HEK293 (cell line): ENCODE data around the gene DHX8.

ENCODE experiments used
- CTCF ChIA-PET: fragments of 350-600 bp; formaldehyde crosslinking; extraction: SDS; loops from one replicate; lab custom pipeline; 2021; ENCODE audit warnings: antibody characterized with exemption; lab: Yijun Ruan, JAX
- POLR2A ChIA-PET: fragments of 300-600 bp; formaldehyde crosslinking; extraction: SDS; loops from one replicate; lab custom pipeline; 2020; ENCODE audit warnings: antibody characterized with exemption, inconsistent platforms; lab: Yijun Ruan, JAX
- H3K27ac ChIP-seq: fragments of 200-500 bp; sonication (Bioruptor generic); 2 replicates; pipeline ENCODE4 v1.5.1; 2014; ENCODE audit warnings: low read depth, low read length, control low read depth, inconsistent platforms; ENCODE audit errors: extremely low read depth
- H3K36me3 ChIP-seq, 2 experiments: fragments of 200-500 bp in 1 of 2; sonication (Bioruptor generic) in 1 of 2; 1 replicate in 1 of 2; 2 replicates in 1 of 2; pipeline ENCODE4 v1.5.1; 2014 to 2017; ENCODE audit warnings: inconsistent platforms in 2 of 2, low read length in 2 of 2; ENCODE audit not compliant: control insufficient read depth in 2 of 2, insufficient read depth in 1 of 2
- H3K4me1 ChIP-seq: fragments of 200-500 bp; sonication (Bioruptor generic); 2 replicates; pipeline ENCODE4 v1.5.1; 2014; ENCODE audit warnings: mild to moderate bottlenecking, low read length, inconsistent platforms; ENCODE audit not compliant: control insufficient read depth, insufficient read depth
- H3K4me3 ChIP-seq: 2 replicates; pipeline ENCODE4 v1.5.1; 2011; ENCODE audit warnings: low read depth, mild to moderate bottlenecking, control low read depth, low read length, moderate library complexity
- H3K9me3 ChIP-seq: fragments of 200-500 bp; sonication (Bioruptor generic); 2 replicates; pipeline ENCODE4 v1.5.1; 2014; ENCODE audit warnings: low read depth, low read length, inconsistent platforms; ENCODE audit not compliant: control insufficient read depth, insufficient read depth
- MYNN ChIP-seq: fragments of 450-650 bp; formaldehyde crosslinking; IDR thresholded peaks from 2 replicates; pipeline ENCODE4 v1.5.1; 2016; ENCODE audit warnings: missing biosample characterization, missing genetic modification characterization, borderline replicate concordance
- PRDM10 ChIP-seq: fragments of 450-650 bp; formaldehyde crosslinking; IDR thresholded peaks from 2 replicates; pipeline ENCODE4 v1.5.1; 2016; ENCODE audit warnings: missing biosample characterization, missing genetic modification characterization
- REPIN1 ChIP-seq: fragments of 450-650 bp; formaldehyde crosslinking; IDR thresholded peaks from 2 replicates; pipeline ENCODE4 v1.5.1; 2017; ENCODE audit warnings: missing biosample characterization, missing genetic modification characterization, low read depth
- SCRT1 ChIP-seq: fragments of 450-650 bp; formaldehyde crosslinking; IDR thresholded peaks from 2 replicates; pipeline ENCODE4 v1.5.1; 2016; ENCODE audit warnings: missing biosample characterization, missing genetic modification characterization, borderline replicate concordance
- SP3 ChIP-seq: fragments of 450-650 bp; formaldehyde crosslinking; IDR thresholded peaks from 2 replicates; pipeline ENCODE4 v1.5.1; 2016; ENCODE audit warnings: missing biosample characterization, missing genetic modification characterization
- SP7 ChIP-seq: fragments of 450-650 bp; formaldehyde crosslinking; IDR thresholded peaks from 2 replicates; pipeline ENCODE4 v1.5.1; 2016; ENCODE audit warnings: missing biosample characterization, missing genetic modification characterization
- YY1 ChIP-seq: fragments of 450-650 bp; formaldehyde crosslinking; IDR thresholded peaks from 2 replicates; pipeline ENCODE4 v1.5.1; 2018; ENCODE audit warnings: missing biosample characterization, missing genetic modification characterization
- ZBTB1 ChIP-seq: fragments of 450-650 bp; formaldehyde crosslinking; IDR thresholded peaks from 2 replicates; pipeline ENCODE4 v1.5.1; 2016; ENCODE audit warnings: missing biosample characterization, missing genetic modification characterization
- ZBTB21 ChIP-seq: fragments of 450-650 bp; formaldehyde crosslinking; IDR thresholded peaks from 2 replicates; pipeline ENCODE4 v1.5.1; 2017; ENCODE audit warnings: missing biosample characterization, missing genetic modification characterization
- ZBTB48 ChIP-seq: fragments of 450-650 bp; formaldehyde crosslinking; IDR thresholded peaks from 2 replicates; pipeline ENCODE4 v1.5.1; 2016; ENCODE audit warnings: missing biosample characterization, missing genetic modification characterization
- ZFP37 ChIP-seq: fragments of 450-650 bp; formaldehyde crosslinking; IDR thresholded peaks from 2 replicates; pipeline ENCODE4 v1.5.1; 2016; ENCODE audit warnings: missing biosample characterization, missing genetic modification characterization
- ZIC2 ChIP-seq: fragments of 450-650 bp; formaldehyde crosslinking; IDR thresholded peaks from 2 replicates; pipeline ENCODE4 v1.5.1; 2016; ENCODE audit warnings: missing biosample characterization, missing genetic modification characterization
- ZNF174 ChIP-seq: fragments of 450-650 bp; formaldehyde crosslinking; IDR thresholded peaks from 2 replicates; pipeline ENCODE4 v1.5.0; 2017; ENCODE audit warnings: missing biosample characterization, mild to moderate bottlenecking, missing genetic modification characterization
- ZNF18 ChIP-seq: fragments of 450-650 bp; formaldehyde crosslinking; IDR thresholded peaks from 2 replicates; pipeline ENCODE4 v1.5.1; 2016; ENCODE audit warnings: missing biosample characterization, missing genetic modification characterization
- ZNF221 ChIP-seq: fragments of 450-650 bp; formaldehyde crosslinking; IDR thresholded peaks from 2 replicates; pipeline ENCODE4 v1.5.1; 2017; ENCODE audit warnings: missing biosample characterization, missing genetic modification characterization, borderline replicate concordance
- ZNF350 ChIP-seq: fragments of 450-650 bp; formaldehyde crosslinking; IDR thresholded peaks from 2 replicates; pipeline ENCODE4 v1.5.0; 2017; ENCODE audit warnings: missing biosample characterization, mild to moderate bottlenecking, missing genetic modification characterization
- ZNF354C ChIP-seq: fragments of 450-650 bp; formaldehyde crosslinking; IDR thresholded peaks from 2 replicates; pipeline ENCODE4 v1.5.1; 2016; ENCODE audit warnings: missing biosample characterization, missing genetic modification characterization, low read depth, borderline replicate concordance
- ZNF423 ChIP-seq: fragments of 450-650 bp; formaldehyde crosslinking; IDR thresholded peaks from 2 replicates; pipeline ENCODE4 v1.5.1; 2016; ENCODE audit warnings: missing biosample characterization, missing genetic modification characterization
- ZNF426 ChIP-seq: fragments of 450-650 bp; formaldehyde crosslinking; IDR thresholded peaks from 2 replicates; pipeline ENCODE4 v1.5.1; 2017; ENCODE audit warnings: missing biosample characterization, missing genetic modification characterization, mild to moderate bottlenecking, inconsistent platforms, moderate library complexity
- ZNF510 ChIP-seq: fragments of 450-650 bp; formaldehyde crosslinking; IDR thresholded peaks from 2 replicates; pipeline ENCODE4 v1.5.1; 2018; ENCODE audit warnings: mild to moderate bottlenecking, missing genetic modification characterization, missing biosample characterization; ENCODE audit not compliant: insufficient replicate concordance
- ZNF530 ChIP-seq: fragments of 450-650 bp; formaldehyde crosslinking; IDR thresholded peaks from 2 replicates; pipeline ENCODE4 v1.5.1; 2016; ENCODE audit warnings: low read depth, missing biosample characterization, missing genetic modification characterization
- ZNF544 ChIP-seq: fragments of 450-650 bp; formaldehyde crosslinking; IDR thresholded peaks from 2 replicates; pipeline ENCODE4 v1.5.0; 2017; ENCODE audit warnings: missing biosample characterization, missing genetic modification characterization
- ZNF555 ChIP-seq: fragments of 450-650 bp; formaldehyde crosslinking; conservative IDR thresholded peaks from 2 replicates; pipeline ENCODE4 v1.5.1; 2017; ENCODE audit warnings: missing biosample characterization, mild to moderate bottlenecking, missing genetic modification characterization, inconsistent platforms
- ZNF561 ChIP-seq: fragments of 450-650 bp; IDR thresholded peaks from 2 replicates; pipeline ENCODE4 v1.5.1; 2018; ENCODE audit warnings: missing biosample characterization, missing genetic modification characterization, borderline replicate concordance
- ZNF571 ChIP-seq: fragments of 450-650 bp; formaldehyde crosslinking; IDR thresholded peaks from 2 replicates; pipeline ENCODE4 v1.5.0; 2017; ENCODE audit warnings: missing biosample characterization, missing genetic modification characterization
- ZNF600 ChIP-seq: fragments of 450-650 bp; formaldehyde crosslinking; IDR thresholded peaks from 2 replicates; pipeline ENCODE4 v1.5.1; 2016; ENCODE audit warnings: missing biosample characterization, missing genetic modification characterization
- ZNF621 ChIP-seq: fragments of 450-650 bp; formaldehyde crosslinking; IDR thresholded peaks from 2 replicates; pipeline ENCODE4 v1.5.1; 2017; ENCODE audit warnings: missing biosample characterization, missing genetic modification characterization
- ZNF658 ChIP-seq: fragments of 450-650 bp; formaldehyde crosslinking; IDR thresholded peaks from 2 replicates; pipeline ENCODE4; 2016; ENCODE audit warnings: missing biosample characterization, missing genetic modification characterization
- ZNF701 ChIP-seq: fragments of 450-650 bp; formaldehyde crosslinking; IDR thresholded peaks from 2 replicates; pipeline ENCODE4 v1.5.1; 2016; ENCODE audit warnings: missing biosample characterization, missing genetic modification characterization
- ZNF707 ChIP-seq: fragments of 450-650 bp; formaldehyde crosslinking; IDR thresholded peaks from 2 replicates; pipeline ENCODE4 v1.5.1; 2016; ENCODE audit warnings: missing biosample characterization, missing genetic modification characterization
- ZNF785 ChIP-seq: fragments of 450-650 bp; formaldehyde crosslinking; IDR thresholded peaks from 2 replicates; pipeline ENCODE4 v1.5.1; 2016; ENCODE audit warnings: missing biosample characterization, missing genetic modification characterization

Gene DHX8

GRCh38 chr17:43468691-43469139, 15.1 kb upstream of the DHX8 start (continued):
- TF ChIP-seq ZNF707: no peak

- Histone ChIP-seq H3K4me1 (no peaks in the 10 kb centered on the region), H3K9me3 (no peaks in the 10 kb centered on the region), H3K27ac (no peak overlapping the region), H3K36me3 (no peaks in the 10 kb centered on the region), H3K4me3 (no peak overlapping the region)
- CTCF ChIA-PET: interaction anchor here (0.6 to 4.9 kb wide), 5 partner anchors 10 to 75 kb away, joined by 3 to 39 read pairs (median 4); partner anchors contain the start of gene DHX8
- TF ChIP-seq ZNF658 (tag by site-specific recombination) (no peak), ZBTB1 (tag by site-specific recombination) (no peak), ZNF423 (tag by site-specific recombination) (no peak), ZIC2 (tag by site-specific recombination) (no peak), SP3 (tag by site-specific recombination) (no peak), ZNF555 (no peak), ZNF350 (tag by site-specific recombination) (no peak), ZNF426 (no peak), MYNN (no peak), ZNF571 (no peak), ZBTB21 (tag by site-specific recombination) (no peak), ZNF18 (no peak), ZNF785 (tag by site-specific recombination) (no peak), ZNF621 (tag by site-specific recombination) (no peak)
- POLR2A ChIA-PET: interaction anchor here (2.8 kb wide), 1 partner anchor 70 kb away, joined by 13 read pairs; the partner anchor contains the start of gene ARL4D
Observed at GRCh38 chr17:43469145-43469544, 14.6 kb upstream of the DHX8 start.

GRCh38 chr17:43471585-43472160, 12.1 kb upstream of the DHX8 start:
- ChIA-PET CTCF (interaction anchor here (4.9 kb wide), 1 partner anchor 12 kb away, joined by 39 read pairs; the partner anchor contains the start of gene DHX8), POLR2A (no interaction called here)
- Histone ChIP-seq H3K27ac (no peak overlapping the region), H3K4me3 (no peak overlapping the region), H3K9me3 (no peaks in the 10 kb centered on the region), H3K36me3 (no peaks in the 10 kb centered on the region), H3K4me1 (no peaks in the 10 kb centered on the region)
- no peak for TF ChIP-seq ZNF701 (tag by site-specific recombination)
- TF ChIP-seq ZBTB48: no peak
- TF ChIP-seq ZNF221 (tag by site-specific recombination): no peak
- TF ChIP-seq ZNF426: no peak
- TF ChIP-seq ZNF174: no peak
- no peak for TF ChIP-seq ZFP37 (tag by site-specific recombination)
- no peak for TF ChIP-seq ZNF354C (tag by site-specific recombination)
- peak; percentile 73 for TF ChIP-seq PRDM10 (tag by site-specific recombination)
- no peak for TF ChIP-seq ZNF561 (tag by site-specific recombination)
- TF ChIP-seq REPIN1 (tag by site-specific recombination): no peak
- TF ChIP-seq ZNF600 (tag by site-specific recombination): peak; percentile 81
- no peak for TF ChIP-seq YY1 (tag by site-specific recombination)
- TF ChIP-seq SP7 (tag by site-specific recombination): peak; percentile 84
- no peak for TF ChIP-seq SCRT1 (tag by site-specific recombination)
- TF ChIP-seq ZNF544 (tag by site-specific recombination): no peak
- TF ChIP-seq ZNF510 (tag by site-specific recombination): no peak
- TF ChIP-seq ZNF530 (tag by site-specific recombination): no peak
